ENCODE results near the gene FCER1G.

FCER1G gene

DNA sequence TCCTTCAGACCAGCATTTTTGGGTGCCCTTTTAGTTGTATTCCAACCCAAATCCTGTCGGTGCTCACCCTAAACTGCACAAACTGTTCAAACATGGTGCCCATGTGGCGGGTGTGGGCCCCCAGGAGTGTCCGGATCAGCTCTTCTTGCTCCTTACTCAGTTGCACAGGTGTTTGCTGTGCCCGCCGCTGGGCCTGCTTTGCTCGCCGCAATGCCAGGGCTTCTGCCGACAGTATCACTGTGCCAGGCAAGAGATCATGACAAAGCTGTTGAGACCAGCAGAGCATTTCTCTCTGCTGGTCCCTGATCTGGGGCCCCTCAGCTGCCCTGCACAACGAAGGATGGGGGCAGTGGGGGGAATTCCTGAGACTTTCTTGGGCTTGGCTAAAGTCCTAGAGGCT, 18.0 kb downstream of the FCER1G start:
- TF ChIP-seq, protein P1, sequence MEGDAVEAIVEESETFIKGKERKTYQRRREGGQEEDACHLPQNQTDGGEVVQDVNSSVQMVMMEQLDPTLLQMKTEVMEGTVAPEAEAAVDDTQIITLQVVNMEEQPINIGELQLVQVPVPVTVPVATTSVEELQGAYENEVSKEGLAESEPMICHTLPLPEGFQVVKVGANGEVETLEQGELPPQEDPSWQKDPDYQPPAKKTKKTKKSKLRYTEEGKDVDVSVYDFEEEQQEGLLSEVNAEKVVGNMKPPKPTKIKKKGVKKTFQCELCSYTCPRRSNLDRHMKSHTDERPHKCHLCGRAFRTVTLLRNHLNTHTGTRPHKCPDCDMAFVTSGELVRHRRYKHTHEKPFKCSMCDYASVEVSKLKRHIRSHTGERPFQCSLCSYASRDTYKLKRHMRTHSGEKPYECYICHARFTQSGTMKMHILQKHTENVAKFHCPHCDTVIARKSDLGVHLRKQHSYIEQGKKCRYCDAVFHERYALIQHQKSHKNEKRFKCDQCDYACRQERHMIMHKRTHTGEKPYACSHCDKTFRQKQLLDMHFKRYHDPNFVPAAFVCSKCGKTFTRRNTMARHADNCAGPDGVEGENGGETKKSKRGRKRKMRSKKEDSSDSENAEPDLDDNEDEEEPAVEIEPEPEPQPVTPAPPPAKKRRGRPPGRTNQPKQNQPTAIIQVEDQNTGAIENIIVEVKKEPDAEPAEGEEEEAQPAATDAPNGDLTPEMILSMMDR (IDR thresholded peaks at IDR 0.05): no peak

DNA sequence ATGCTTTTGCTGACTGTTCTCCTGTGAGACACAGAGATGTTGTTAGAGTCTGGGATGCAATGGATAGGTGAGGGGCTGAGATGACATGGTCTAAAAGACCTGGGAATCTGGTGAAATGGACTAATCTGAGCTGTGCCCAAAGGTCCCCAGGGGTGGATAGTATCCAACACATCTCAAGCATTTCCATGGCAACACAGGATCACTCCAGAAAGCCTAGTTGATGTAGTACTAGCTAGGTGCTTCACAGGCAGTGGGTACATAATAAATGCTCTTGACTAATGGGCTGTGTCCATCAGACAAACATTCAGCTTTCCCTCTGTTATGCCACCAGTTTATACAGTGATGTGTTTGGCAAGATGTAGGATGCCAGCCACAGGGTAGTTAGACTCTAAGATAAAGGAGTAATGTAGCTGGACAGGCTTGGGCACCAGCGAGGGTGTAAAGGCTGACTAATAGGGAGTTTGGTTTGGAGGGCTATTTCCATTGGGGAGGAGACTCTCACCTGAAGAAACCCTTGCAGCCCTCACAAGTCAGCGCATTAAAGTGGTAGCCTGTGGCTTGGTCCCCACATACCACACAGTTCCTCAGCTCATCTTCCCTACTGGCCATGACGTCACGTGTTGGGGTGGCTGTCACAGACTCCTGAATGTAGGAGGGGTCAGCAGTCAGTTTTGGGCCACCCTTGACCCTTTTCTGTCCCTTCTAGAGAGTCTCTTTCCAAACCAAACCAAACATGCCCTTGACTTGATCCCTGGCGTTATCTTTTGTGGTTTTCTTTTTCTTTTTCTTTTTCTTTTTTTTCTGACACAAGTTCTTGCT, 21.1 kb downstream of the FCER1G start:
- TF ChIP-seq, protein P1 (IDR thresholded peaks at IDR 0.05): no peak

DNA sequence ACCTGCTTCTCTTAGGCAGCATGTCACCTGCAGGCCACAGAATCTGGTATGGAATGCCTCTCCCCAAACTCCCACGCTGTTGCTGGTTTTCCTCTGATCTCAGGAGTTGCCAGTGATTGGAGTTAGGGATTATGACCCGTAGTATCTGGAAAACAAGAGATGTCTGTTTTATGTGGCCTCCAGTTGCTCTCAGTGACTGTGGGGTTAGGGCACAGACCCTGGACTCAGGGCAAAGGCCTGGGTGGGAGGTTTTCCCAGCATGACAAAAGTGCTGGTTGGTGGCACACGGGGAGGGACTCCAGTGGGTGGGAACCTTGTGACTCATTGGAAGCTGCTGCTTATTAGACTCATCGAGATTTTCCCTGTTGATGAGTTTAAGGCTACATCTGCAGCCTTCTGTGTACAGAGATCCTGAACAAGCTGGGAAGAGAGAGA, 23.0 kb downstream of the FCER1G start, which contains the start of gene NR1I3:
NR1I3 (minus strand) TSS at position 165 of the 435 bp plus-strand sequence. CDS start 1,638 bp downstream, outside the sequence.
- TF ChIP-seq, protein P1 (IDR thresholded peaks at IDR 0.05): no peak

DNA sequence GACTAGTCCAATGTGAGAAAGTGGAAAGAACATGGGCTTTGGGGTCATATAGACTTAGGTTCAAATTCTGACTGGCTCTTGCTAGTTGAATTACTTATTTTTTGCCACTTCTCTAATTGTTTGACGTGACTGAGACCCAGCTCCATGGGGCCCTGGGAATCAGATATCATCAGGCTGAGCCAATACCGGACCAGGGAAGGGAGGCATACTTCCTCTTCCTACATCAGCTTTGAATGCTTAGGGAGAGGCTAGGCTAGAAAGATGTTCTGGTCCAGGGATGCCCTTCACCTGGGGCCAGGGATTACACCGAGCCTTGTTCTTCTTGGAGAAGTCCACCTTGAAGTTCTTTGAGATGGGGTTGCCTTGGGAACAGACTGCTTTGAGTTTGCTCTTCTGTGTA, 26.6 kb downstream of the FCER1G start:
- TF ChIP-seq, protein P1 (IDR thresholded peaks at IDR 0.05): no peak

DNA sequence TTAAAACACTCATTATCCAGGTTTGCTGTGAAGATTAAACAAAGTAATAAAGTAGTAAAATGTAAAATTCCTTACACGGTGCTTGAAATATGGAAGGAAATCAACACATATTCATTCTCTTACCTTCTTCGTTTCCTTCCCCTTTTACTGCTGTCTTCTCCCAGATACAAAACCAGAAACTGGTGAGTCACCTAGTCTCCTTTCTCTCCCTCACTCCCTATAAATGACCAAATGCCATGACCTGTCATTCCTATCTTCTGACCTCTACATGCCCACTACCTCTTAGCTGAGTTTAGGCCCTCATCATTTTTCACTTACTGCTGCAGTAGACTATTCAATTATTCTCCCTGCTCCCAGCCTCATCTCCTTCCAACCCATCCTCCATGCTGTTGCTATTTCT, 27.2 kb downstream of the FCER1G start:
- TF ChIP-seq, protein P1 (IDR thresholded peaks at IDR 0.05): no peak

DNA sequence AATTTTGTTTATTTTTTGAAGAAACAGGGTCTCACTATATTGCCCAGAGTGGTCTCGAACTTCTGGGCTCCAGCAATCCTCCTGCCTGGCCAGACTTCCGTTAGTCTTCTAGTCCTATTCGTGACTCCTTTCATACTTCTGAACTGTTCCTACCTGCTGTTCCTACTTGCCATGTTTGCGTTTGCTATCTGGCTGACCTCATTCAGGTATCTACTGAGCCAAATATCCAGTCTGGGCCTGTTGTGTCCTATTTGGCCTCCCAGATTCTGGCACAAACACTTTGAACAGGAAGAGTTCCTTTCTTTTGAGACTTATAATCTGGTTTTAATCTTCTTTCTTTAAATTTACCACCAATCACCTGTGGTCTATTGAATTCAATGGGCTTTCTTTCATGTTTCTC, 29.8 kb downstream of the FCER1G start:
- TF ChIP-seq, protein P1 (IDR thresholded peaks at IDR 0.05): no peak

DNA sequence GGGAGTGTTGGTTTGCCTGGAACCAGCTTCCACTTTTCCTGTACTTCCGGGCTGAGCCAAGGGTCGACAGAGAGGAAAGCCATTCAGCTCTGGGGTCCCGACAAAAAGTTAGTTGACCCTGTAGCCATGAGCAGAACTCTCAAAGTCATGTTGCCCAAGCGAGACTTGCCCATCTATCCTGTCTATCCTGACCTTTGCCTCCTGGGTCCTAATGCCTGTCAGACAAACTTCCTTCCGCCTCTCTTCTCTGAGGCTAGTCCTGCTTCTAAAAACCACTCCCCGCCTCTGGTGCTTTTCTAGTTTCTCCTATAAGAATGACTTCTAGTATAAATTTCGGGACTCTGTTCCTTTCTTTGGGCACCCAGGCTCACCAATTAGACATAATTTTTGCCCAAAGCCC, 35.7 kb downstream of the FCER1G start:
- TF ChIP-seq, protein P1 (IDR thresholded peaks at IDR 0.05): no peak
